HG02759 (cell line): ENCODE data around the gene DPYSL4.

Experiments used
- ATAC-seq: cut with Tn5 transposase; IDR thresholded peaks from one replicate; pipeline ENCODE4 v1.9.1; 2021; ENCODE audit warnings: mild to moderate bottlenecking, moderate library complexity; ENCODE audit not compliant: unreplicated experiment

The DPYSL4 gene

GRCh38 chr10:132162590-132163277 is 24.0 kb upstream of the DPYSL4 start:
- no peak for ATAC-seq

GRCh38 chr10:132163278-132163765 is 23.4 kb upstream of the DPYSL4 start:
- peak; percentile 67 for ATAC-seq

DNA sequence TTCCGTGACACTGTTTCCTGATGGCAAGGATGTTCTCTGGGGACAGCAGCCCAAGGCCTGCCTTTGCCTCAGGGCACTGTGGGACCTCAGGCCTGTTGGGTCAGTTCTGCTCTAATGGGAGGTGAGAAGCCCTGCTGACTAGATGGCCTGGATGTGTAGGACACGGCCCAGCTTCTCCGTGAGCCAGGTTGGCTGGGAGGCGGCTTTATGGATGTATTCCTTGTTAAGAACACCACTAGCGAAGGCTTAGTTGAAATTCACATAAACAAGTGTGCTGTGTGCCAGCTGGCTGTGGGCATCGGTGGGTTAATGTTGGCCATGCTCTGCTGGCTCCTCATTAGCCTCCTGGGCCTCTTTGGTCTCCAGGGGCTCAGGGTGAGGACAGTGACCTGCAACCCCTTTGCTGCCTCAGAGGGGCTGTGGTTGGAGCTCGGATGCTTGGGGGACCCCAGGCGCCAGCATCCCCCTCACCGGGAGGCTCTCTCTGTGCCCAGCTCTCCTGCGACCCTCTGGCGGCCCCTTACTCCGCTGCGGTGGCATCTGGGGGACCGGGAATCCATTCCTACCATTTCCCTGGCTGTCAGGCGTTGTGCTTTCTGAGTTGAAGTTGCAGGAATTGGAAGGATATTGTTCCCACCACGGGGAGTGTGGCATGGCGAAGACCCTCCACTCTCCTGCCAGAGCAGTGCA is 22.8 kb upstream of the DPYSL4 start:
- ATAC-seq = no peak

DNA sequence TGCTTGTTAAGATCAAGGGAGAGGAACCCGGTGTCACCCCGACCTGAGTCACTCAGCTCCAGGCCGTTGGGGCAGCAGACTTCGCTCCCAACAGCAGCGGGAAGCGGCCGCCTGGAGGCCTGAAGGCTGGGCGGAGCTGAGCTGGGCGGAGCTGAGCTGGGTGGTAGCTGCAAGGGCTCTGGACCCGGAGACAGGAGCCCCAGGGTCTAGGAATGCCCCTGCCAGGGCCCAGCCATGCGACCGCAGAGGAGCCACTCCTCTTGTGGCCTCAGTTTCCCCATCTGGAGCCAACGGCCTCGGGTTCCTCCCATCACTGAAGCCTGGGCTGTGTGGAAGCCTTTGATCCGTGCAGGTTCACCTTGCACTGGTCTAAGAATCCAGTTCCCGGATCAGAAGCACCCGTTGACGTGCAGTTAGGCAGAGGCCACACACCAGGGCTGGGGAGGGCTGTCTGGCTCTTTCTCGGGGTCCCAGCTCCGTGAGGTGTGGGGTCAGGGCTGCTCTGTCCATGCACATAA is 21.9 kb upstream of the DPYSL4 start:
- ATAC-seq = no peak

DNA sequence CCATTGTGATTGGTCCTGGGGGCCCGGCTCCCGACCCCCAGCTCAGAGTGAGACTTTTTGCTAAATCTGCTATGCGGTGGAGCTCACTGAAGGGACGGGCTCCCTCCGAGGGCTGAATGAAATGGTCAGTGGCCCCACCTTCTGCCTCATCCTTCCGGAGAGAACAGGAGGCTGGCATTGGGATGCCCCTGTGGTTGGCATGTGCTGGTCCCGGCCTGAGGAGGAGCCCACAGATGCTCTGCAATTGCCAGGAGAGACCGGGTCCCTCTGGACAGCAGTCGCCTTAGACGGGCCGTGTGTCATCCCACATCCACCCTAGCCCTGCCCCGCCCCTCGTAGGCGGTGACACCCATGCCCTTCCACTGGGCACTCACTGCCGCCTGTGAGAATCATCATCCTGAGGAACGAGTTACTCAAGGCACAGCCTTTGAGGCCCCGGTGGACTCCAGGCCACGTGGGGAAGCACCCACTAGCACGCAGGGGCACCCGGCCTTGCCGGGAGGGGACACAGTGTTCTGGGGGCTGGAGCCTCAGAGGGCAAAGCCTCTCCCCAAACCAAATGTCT is 21.2 kb upstream of the DPYSL4 start:
- ATAC-seq = no peak

GRCh38 chr10:132166216-132166950 is 20.4 kb upstream of the DPYSL4 start:
- ATAC-seq = no peak

DNA sequence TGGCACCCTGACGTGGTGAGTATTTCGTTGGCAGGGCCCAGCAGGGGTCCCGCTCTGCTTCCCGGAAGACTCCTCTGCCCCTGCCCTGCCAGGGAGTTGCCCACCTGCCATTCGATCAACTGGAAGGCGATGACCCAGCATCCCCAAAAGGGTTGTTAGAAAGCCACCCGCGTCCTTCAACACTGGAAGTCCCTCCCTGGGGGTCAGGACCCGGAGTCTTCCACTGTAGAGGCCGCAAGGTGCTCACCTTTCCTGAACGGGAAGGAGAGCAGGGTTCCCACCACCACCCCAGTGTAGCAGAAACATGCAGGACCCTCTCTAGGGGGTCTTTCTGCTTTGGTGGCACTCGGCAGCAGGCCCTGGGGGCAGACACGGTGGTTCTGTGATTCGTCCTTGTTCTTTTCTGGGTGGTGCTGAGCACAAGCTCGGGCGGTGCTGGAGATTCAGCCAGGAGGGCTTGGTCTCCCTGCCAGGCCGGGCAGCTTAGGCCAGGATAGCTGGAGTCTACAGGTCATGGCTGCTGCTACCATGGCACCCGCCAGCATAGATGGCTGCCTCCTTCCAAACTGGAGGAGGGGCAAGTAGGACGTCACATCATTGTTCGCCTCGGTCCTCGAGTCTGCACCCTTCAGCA is 19.6 kb upstream of the DPYSL4 start:
- no peak for ATAC-seq

DNA sequence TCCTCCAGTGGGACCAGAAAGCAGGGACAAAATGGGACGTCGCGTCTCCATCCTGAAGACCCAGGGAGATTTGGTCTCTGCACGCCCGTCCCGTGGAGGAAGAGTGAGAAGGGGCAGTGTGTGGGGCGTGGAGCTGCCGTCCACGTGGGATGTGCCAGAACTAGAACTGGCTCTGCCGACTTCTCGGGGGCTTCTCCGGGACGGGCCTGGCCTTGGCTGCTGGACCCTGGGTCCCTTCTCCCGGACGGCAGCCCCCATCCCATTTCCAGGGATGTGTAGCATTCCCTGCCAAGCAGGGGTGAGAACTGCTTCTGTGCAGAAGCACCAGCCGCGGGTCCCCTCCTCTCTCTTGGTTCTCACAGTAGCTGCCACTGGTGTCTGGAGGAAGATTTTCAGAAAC is 18.8 kb upstream of the DPYSL4 start:
- ATAC-seq = no peak

GRCh38 chr10:132168571-132169030 is 18.1 kb upstream of the DPYSL4 start:
- no peak for ATAC-seq

- no peak for ATAC-seq
Observed at GRCh38 chr10:132169031-132169765, 17.6 kb upstream of the DPYSL4 start.

- ATAC-seq = no peak
Observed at GRCh38 chr10:132169766-132170560, 16.8 kb upstream of the DPYSL4 start.

GRCh38 chr10:132170561-132171361 is 16.0 kb upstream of the DPYSL4 start:
- ATAC-seq = no peak

DNA sequence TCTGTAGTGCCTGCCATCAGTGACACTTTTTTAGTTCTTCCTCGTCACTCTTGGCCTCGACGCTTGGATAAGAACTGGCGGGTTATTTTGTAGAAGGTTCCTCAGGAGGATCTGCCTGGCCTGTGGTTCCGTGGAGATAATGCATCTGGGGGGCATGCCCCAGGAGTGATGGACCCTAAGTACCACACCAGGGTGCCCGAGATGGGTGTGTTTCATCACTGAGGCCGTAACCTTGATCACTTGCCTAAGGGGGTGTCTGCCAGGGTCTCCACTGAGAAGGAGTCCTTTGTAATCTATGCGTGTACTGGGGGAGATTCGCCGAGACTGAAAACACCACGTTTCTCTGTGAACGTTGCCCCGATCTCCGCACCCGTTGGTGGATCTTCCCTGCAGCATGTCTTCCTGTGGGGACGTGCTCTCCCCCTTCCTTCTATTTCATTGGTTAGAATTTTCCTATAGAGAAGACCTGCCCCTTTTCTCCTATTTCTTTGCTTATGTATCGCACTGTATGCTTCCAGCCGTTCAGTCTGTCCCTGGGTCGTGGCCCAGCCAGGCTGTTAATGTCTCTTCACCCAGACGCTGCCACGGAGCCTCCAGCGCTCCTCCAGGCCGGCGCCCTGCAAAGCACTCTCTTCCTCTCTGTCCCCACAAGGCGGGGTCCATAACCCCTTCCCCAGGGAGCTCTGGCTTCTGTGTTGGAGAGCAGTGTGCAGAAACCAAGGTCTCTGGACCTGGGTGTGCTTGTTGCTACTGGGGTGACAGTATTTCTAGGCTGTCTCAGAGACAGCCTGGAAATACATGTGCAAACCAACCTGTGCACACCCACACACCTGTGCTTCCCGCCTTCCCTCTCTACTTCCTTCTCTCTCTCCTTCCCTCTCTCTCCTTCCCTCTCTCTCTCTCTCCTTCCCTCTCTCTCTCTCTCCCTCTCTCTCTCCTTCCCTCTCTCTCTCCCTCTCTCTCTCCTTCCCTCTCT is 14.4 kb upstream of the DPYSL4 start:
- ATAC-seq = no peak

DNA sequence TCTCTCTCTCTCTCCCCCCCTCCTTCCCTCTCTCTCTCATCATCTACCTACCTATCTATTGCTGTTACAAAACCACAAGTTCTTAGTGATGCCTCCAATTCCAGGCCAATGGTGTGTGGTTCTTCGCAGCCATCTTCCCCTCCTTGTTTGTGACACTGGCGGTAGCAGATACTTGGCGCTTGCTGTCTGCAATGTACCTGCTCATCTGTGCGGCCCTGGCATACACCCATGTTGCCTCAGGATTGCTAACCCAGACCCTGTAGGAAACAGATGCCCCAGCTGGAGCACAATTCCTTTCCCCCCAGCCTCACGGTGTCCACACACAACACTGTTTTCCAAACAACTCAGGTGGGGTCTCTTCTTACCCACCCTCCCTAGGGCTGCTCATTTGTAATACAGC is 13.6 kb upstream of the DPYSL4 start:
- ATAC-seq = no peak

DNA sequence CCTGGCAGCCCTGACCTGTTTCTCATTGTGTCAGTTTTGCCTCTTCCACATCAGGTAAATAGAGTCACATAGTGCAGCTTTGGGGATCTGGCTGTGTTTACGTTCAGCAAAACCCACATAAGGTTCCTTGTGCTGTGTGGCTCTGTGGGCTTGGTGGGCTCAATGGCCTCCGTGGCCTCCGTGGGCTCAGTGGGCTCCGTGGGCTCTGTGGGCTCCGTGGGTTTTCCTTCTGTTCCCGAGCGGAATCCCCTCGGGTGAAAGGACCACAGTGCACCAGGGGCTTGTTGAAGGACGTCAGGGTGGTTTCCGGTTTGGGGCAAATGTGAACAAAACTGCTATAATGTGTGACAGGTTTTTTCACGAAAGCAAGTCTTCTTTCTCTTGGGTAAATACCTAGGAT is 12.5 kb upstream of the DPYSL4 start:
- no peak for ATAC-seq

GRCh38 chr10:132175408-132175807 is 11.3 kb upstream of the DPYSL4 start:
- ATAC-seq = no peak

DNA sequence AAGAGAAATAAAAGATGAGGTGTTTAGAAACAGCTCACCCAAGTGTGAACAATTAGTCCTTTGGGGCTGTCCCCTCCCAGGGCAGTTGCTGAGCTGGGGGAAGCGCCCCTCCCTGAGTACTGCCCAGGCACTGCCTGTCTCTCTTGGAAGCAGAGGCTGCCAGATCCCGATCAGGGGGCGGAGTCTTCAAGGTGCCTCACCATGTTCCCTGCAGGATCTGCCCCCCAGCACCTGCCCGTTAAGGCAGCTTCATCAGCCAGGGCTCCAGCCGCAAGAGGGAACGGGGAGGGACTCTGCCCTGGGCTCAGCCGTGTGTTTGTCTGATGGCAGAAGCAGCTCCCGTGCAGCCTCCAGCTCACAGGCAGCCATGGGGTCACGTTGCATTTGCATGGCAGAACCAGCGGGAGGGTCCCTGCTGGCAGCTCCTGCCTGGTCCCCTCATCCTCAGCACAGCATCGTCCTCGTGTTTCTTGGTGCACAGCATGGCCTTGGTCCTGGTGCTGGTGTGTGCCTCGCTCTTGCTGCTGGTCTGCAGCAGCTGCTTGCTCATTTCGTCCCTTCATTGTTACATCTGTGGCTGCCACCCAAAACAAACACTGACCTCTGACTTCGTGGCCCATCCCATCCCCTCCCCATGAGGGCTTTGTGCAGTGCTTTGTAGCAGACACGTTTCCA is 10.7 kb upstream of the DPYSL4 start:
- ATAC-seq = no peak
